Ovary (tissue), 9 donors: Measurements from ENCODE around the gene CSTPP1. TPM values are rescaled to one million over a fixed set of nuclear protein-coding genes. Genes with fewer than 3 reads are reported as not detected.

Experiments
- DNase-seq, 5 donors: peaks; one replicate each; pipeline ENCODE4 v3.0.0-alpha.2; 2019 to 2020
- H3K27ac ChIP-seq, 2 donors: fragments of 200-600 bp; one replicate each; pipeline versions ENCODE4 v1.5.1 to v1.8.0; 2019 to 2022
- H3K27me3 ChIP-seq: fragments of 200-600 bp; one replicate; pipeline ENCODE4 v1.8.0; 2022
- H3K36me3 ChIP-seq: fragments of 200-600 bp; sonication (generic); one replicate; pipeline ENCODE4 v1.5.1; 2019
- H3K4me1 ChIP-seq: one replicate; pipeline ENCODE4 v1.8.1; 2013; ENCODE audit warnings: mild to moderate bottlenecking, moderate library complexity; ENCODE audit not compliant: insufficient read depth
- H3K4me3 ChIP-seq: fragments of 200-600 bp; sonication (generic); one replicate; pipeline ENCODE4 v1.5.1; 2017
- H3K9me3 ChIP-seq, 2 donors: fragments of 200-600 bp in 1 of 2; sonication (generic) in 1 of 2; one replicate each; pipeline versions ENCODE4 v1.5.1 to v1.8.1; 2013 to 2019; ENCODE audit warnings: mild to moderate bottlenecking in 1 of 2, moderate library complexity in 1 of 2
- EP300 ChIP-seq: sonication (generic); formaldehyde crosslinking; IDR thresholded peaks from one replicate; pipeline ENCODE4 v1.6.1; 2017; ENCODE audit warnings: antibody characterized with exemption
- POLR2A ChIP-seq: fragments of 450-650 bp; IDR thresholded peaks from one replicate; pipeline ENCODE4 v1.6.1; 2017; ENCODE audit warnings: antibody characterized with exemption, mild to moderate bottlenecking, moderate library complexity
- WGBS, 3 donors: extraction: QIAGEN DNeasy Blood & Tissue Kit in 1 of 3; methylation state at CpG; one replicate each; pipeline versions ENCODE4 v1.1.5 to v1.1.7; 2013 to 2017; 5-methylcytosine and 5-hydroxymethylcytosine counted together
- intact Hi-C, 4 donors: fragments of 100-400 bp; cut with DNase I; formaldehyde crosslinking; loops; one replicate each; pipeline versions ENCODE4 v1.11.0 to v1.15.1; 2022 to 2023
- polyA plus RNA-seq, 2 donors: library from polyadenylated mRNA; stranded (reverse); fragments of 200-250 nt in 1 of 2; fragments of 350-450 nt in 1 of 2; fragmentation: Illumina TruSeq in 1 of 2; extraction: RNeasy Lipid Tissue Mini Kit (QIAGEN cat#74804) in 1 of 2; gene quantifications; one replicate each; pipeline ENCODE4 v1.2.3, GENCODE V29; 2013 to 2014
- total RNA-seq, 7 donors: library from RNA; depleted of rRNA in 2 of 7; stranded (reverse); fragments of >200 nt in 2 of 7; fragmentation: NEBNext Ultra II Directional in 3 of 7; extraction: Animal tissue kit (Norgen Biotek cat#: 25700) in 3 of 7; gene quantifications; one replicate each; pipeline versions ENCODE4 v1.1.0 to v1.2.4, GENCODE V29; 2016 to 2023
- TF ChIP-seq, protein P1 (sequence below), 3 donors: fragments of 450-650 bp in 2 of 3; fragments of 200-600 bp in 1 of 3; IDR thresholded peaks; one replicate each; pipeline versions ENCODE4 v1.5.1 to v1.8.0; 2016 to 2022; ENCODE audit warnings: antibody characterized with exemption in 3 of 3, mild to moderate bottlenecking in 1 of 3
- donor health status: DM: no; HTN: no; CAD: no; lungs with moderate emphysema.
- donor health status: DM: no; HTN: no; CAD: no.
- donor health status: Bipolar disorder and iron deficiency.
- donor health status: DM: yes; HTN: yes; CAD: no.
- donor health status: DM: no; HTN: no; CAD: no.
- donor health status: DM: yes; HTN: yes; CAD: no.

Gene CSTPP1
- total and polyA plus RNA-seq, 9 donors: 20.3 to 42.6 (median 25.6) TPM

DNA sequence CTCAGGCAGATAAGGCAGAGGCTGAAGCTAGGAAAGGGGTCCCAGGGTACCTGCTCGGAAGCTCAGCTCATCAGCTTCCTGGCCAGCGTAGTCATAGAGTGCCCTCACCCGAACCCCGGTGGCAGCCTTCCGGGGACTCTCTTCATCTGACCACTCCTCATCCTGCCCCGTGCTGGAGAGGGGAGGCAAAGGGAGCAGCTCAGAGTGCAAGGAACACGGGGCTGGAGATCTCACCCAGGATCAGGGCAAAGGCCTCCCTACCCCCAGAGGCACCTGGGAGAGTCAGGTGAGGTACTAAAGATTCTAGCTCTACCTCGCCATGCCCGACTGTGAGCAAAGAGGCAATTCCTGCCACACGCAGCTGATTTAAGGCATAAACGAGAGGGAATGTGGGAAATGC is 241.8 kb downstream of the CSTPP1 start:
- H3K27me3 ChIP-seq: no peaks in the 10 kb centered on the region
- H3K36me3 ChIP-seq: no peaks in the 10 kb centered on the region
- peak overlapping the region; percentile 97 to 98 for H3K27ac ChIP-seq
- H3K4me3 ChIP-seq: no peak overlapping the region
- no peak for TF ChIP-seq EP300
- TF ChIP-seq, protein P1, sequence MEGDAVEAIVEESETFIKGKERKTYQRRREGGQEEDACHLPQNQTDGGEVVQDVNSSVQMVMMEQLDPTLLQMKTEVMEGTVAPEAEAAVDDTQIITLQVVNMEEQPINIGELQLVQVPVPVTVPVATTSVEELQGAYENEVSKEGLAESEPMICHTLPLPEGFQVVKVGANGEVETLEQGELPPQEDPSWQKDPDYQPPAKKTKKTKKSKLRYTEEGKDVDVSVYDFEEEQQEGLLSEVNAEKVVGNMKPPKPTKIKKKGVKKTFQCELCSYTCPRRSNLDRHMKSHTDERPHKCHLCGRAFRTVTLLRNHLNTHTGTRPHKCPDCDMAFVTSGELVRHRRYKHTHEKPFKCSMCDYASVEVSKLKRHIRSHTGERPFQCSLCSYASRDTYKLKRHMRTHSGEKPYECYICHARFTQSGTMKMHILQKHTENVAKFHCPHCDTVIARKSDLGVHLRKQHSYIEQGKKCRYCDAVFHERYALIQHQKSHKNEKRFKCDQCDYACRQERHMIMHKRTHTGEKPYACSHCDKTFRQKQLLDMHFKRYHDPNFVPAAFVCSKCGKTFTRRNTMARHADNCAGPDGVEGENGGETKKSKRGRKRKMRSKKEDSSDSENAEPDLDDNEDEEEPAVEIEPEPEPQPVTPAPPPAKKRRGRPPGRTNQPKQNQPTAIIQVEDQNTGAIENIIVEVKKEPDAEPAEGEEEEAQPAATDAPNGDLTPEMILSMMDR (IDR thresholded peaks at IDR 0.05): no peak
- no peak for TF ChIP-seq POLR2A
- peaks cover 13% of the 10 kb centered on the region for H3K4me1 ChIP-seq
- peak in 1 of 5 donors; percentile 44 for DNase-seq
- no peaks in the 10 kb centered on the region for H3K9me3 ChIP-seq
- WGBS, 3 donors: 80 to 83% (median 82%) methylated on average over 11 of the region's 11 CpGs
- intact Hi-C loops: loop anchor here in 3 of 4 donors (5.0 to 10.0 kb wide), 3 partner anchors 89 to 179 kb away; partner anchors contain the start of gene MYBPC3 (in 1 of the 3)

DNA sequence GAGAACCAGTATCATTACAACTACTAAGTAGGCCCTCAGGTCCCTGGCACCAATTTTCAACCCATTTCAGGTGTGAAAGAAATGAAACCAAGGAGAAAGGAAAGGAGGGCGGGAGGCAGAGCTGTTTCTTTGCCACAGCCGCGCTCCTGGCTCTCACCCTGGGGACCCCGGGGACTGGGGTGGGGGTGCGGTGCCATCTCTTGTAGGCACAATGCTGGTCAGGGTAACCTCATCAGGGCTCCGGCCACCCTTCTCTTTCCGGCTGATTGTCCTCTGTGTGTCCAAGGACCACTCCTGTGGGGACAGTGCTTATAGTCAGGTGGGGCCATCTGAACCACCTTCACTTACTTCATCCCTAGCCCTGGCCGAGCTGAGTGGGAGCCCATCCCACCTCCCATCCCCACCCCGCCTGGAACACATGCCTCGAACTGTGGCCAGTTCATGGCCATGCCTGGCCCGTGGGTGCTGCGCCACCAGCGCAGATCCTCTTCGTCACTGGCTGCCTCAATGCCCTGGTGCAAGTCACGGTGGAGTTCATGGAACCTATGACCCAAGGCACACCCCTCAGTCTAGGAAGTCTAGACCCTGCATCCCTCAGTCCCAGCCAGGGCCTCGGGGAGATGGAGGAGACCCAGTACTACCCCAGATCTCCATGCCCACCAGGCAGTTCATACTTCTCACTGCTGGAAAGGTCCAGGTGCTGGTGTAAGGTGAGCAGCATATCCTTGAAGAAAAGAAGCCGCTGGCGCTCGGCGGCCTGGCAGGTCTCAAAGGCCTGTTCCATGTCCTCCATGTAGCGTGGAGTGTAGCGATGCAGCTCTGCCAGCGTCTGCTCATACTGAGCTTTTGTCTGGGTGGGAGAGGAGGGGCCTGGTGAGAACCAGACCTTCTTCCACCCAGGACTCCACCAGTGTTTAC is 242.4 kb downstream of the CSTPP1 start:
- Histone ChIP-seq H3K4me3 (no peak overlapping the region), H3K27ac (peak overlapping the region in 1 of 2 donors; percentile 97), H3K4me1 (peaks cover 13% of the 10 kb centered on the region), H3K9me3 (no peaks in the 10 kb centered on the region), H3K27me3 (no peaks in the 10 kb centered on the region), H3K36me3 (no peaks in the 10 kb centered on the region)
- DNase-seq: peak in 1 of 5 donors; percentile 47
- 83 to 94% (median 90%) methylated on average over 22 to 23 of the region's 23 CpGs for WGBS, 3 donors
- intact Hi-C loops: loop anchor here in 3 of 4 donors (5.0 to 10.0 kb wide), 3 partner anchors 88 to 178 kb away; partner anchors contain the start of gene MYBPC3 (in 1 of the 3)
- TF ChIP-seq POLR2A: no peak
- no peak for TF ChIP-seq EP300
- TF ChIP-seq, protein P1 (IDR thresholded peaks at IDR 0.05): no peak

DNA sequence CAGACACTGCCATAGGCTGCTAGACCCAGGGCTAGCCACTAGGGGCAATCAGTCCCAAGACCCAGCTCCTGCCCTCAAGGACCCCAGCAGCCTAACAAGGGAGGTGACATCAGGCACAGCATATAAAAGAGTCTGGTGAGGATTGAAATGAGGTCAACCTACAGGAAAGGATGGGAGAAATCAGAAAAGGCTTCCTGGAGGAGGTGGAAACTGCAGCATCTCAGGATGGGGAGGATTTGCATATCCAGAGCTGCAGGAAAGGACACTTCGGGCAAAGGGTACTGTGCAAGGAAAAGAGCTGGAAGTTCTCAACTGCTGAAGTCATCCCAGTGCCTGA is 243.1 kb downstream of the CSTPP1 start:
- H3K9me3 ChIP-seq: no peaks in the 10 kb centered on the region
- DNase-seq: no peak
- no peak overlapping the region for H3K4me3 ChIP-seq
- H3K36me3 ChIP-seq: no peaks in the 10 kb centered on the region
- intact Hi-C loops: loop anchor here in 3 of 4 donors (5.0 to 10.0 kb wide), 3 partner anchors 88 to 178 kb away; partner anchors contain the start of gene MYBPC3 (in 1 of the 3)
- peaks cover 13% of the 10 kb centered on the region for H3K4me1 ChIP-seq
- no peaks in the 10 kb centered on the region for H3K27me3 ChIP-seq
- H3K27ac ChIP-seq: no peak overlapping the region
- TF ChIP-seq POLR2A (no peak), EP300 (no peak)
- TF ChIP-seq, protein P1 (IDR thresholded peaks at IDR 0.05): no peak
- whole genome bisulfite sequencing, 3 donors: 92 to 97% (median 95%) methylated on average over 1 of the region's 1 CpG

DNA sequence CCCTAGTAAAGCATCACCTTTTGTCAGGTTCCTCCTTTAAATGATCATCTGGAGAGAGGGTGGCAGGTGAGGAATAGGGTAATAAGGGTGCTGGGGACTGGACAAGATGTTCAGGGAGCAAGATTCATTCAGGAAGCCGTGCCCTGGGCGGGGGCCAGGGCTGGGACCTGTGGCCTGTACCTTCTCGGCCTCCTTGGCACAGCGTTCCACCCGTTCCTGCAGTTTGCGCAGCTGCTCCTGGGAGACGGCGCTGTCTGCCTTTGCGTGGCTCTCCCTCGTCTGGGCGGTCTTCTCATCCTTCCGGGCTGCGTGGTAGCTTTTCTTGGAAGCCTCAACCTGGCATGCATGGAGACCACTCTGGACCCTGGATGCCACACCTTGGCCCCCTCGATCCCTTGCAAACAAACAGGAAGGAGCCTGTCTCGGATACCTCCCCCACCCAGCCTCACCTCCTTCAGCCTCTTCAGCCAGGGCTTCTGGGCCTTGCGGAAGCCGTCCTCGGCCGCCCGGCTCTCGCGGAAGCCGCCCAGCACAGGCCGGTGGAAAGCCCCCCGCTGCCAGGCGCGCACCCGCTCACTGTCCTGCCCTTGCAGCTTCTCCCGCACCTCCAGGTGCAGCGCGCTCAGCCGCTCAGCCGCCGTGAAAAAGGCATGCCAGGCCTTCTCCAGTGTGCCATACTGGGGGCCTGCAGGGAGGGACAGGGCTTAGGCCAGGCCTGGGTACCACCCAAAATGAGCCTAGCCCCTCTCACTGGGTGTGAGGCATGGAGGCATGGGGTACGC is 243.6 kb downstream of the CSTPP1 start:
- WGBS, 3 donors: 93 to 94% (median 93%) methylated on average over 35 of the region's 35 CpGs
- peak in 1 of 5 donors; percentile 44 for DNase-seq
- Histone ChIP-seq H3K27me3 (no peaks in the 10 kb centered on the region), H3K4me1 (peaks cover 18% of the 10 kb centered on the region), H3K4me3 (no peak overlapping the region), H3K27ac (no peak overlapping the region), H3K36me3 (no peaks in the 10 kb centered on the region), H3K9me3 (no peaks in the 10 kb centered on the region)
- TF ChIP-seq EP300 (no peak), POLR2A (no peak)
- TF ChIP-seq, protein P1 (IDR thresholded peaks at IDR 0.05): no peak
- intact Hi-C loops: loop anchor here in 2 of 4 donors (5.0 to 10.0 kb wide), 3 partner anchors 77 to 235 kb away; partner anchors contain the start of genes MYBPC3 (in 1 of the 2) and NR1H3 (in 1 of the 2)
